Epithelial cell of esophagus (primary cell): ENCODE measurements around the gene CKAP2L.

Experiments used
- DNase-seq: peaks from one replicate; pipeline ENCODE4 v3.0.0; 2010; ENCODE audit warnings: low read depth
- H3K4me3 ChIP-seq: 2 replicates; pipeline ENCODE4 v1.5.1; 2011; ENCODE audit warnings: mild to moderate bottlenecking, low read length, control low read depth
- CTCF ChIP-seq: IDR thresholded peaks from 2 replicates; pipeline ENCODE4 v1.5.1; 2011; ENCODE audit warnings: low read depth, mild to moderate bottlenecking, low read length, control low read depth, inconsistent platforms; ENCODE audit not compliant: insufficient read depth; ENCODE audit errors: missing control alignments

The CKAP2L gene

DNA sequence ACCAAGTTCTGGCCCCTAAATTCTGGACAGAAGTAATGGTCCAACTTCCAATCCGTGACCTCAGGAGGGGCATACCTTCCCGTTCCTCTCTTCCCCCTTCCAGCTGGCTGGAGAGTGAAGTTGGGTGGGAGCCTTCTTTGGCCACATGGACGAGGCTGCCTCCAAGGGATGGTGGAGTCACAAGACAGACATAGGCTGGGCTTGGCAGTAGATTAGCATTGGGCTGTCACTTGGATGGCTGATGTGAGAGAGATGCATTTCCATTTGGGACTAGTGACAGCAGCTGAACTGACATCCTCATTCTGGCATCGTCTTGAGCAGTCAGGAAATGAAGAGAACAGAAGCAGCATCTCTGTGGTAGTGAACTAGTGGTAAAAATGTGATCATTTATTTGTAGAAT lies 31.0 kb downstream of the CKAP2L start:
- H3K4me3 ChIP-seq, result no peak overlapping the region
- no peak for DNase-seq

DNA sequence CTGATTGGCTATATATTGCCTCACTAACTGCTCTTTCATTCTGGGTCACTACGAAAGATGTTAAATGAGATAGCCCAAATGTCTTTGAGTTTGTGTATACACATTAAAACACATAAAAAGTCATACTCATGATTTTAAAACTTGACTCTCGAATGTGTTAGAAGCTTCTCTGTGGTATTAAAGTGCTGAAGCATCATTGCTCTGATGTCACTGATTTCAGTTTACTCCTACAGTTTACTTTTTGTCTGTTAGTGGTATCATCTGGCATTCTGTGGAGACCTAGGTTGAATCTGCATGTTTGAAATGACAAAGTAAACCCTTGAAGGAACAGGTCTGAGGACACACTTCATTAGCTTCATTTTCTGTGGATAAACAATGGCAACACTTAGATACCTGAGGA lies 32.9 kb downstream of the CKAP2L start:
- no peak for DNase-seq
- H3K4me3 ChIP-seq, result no peak overlapping the region
- TF ChIP-seq CTCF, result no peak

More for the DNA sequence above, 31.0 kb downstream of the CKAP2L start:
- TF ChIP-seq CTCF, result no peak

GRCh38 chr2:112730791-112731190 lies 33.6 kb downstream of the CKAP2L start:
- DNase-seq, result no peak
- no peak for TF ChIP-seq CTCF
- H3K4me3 ChIP-seq, result no peak overlapping the region

- TF ChIP-seq CTCF, result no peak
- no peak for DNase-seq
- H3K4me3 ChIP-seq, result no peak overlapping the region
Observed at GRCh38 chr2:112730216-112730615, 34.2 kb downstream of the CKAP2L start.

- TF ChIP-seq CTCF, result no peak
Observed at GRCh38 chr2:112728378-112729175, 35.8 kb downstream of the CKAP2L start.

GRCh38 chr2:112728029-112728362 lies 36.4 kb downstream of the CKAP2L start:
- TF ChIP-seq CTCF, result no peak
- no peak overlapping the region for H3K4me3 ChIP-seq
- no peak for DNase-seq

More at GRCh38 chr2:112728378-112729175, 35.8 kb downstream of the CKAP2L start:
- no peak overlapping the region for H3K4me3 ChIP-seq
- DNase-seq, result no peak
